Astrocyte of the hippocampus (primary cell): ENCODE results near the gene NIBAN1.
"Not testable (repeated sequence)": the region's sequence is repeated elsewhere in the genome, so short reads cannot be mapped to it uniquely, and the experiment has no call there.

Experiments
- DNase-seq: peaks from one replicate; pipeline ENCODE4 v3.0.0; 2011; ENCODE audit warnings: low read depth, low spot score

NIBAN1 gene

DNA sequence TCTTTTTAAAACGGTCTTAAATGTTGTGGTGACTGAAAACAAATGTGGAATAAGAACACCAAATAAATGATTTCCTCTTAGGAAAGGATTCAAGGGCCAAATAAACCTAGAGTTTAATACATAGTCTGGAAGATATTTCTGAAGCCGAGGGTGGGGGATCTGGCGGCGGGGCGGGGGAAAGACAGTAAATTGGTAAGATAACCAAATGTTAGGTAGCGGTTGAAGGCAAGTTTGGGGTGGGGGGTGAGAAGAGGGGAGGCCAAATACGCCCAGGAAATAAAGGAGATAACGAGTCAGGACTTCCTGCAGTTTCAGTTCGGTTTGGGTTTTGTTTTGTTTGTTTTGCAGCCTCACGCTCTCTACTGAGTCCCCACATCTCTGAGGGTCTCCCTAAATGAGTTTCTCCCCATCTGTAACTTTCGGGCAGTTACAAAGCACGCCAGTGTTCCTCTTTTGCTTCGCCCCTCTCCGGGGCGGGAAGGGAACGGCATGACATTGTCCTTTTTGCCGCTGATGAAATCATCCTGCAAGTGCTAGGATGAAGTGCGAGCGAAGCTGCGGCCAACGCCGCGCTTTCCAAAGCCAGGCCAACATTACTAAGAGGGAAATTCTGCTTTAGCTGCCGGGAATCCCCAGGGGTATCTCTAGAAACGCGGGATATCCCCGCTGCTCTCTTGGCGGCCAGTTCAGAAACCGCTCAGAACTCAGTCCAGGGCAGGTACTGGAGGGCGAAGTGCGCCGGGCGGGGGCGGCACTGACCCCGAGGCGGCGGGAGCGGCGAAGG lies 844 bp downstream of the NIBAN1 start:
- DNase-seq, result peak; percentile 74

DNA sequence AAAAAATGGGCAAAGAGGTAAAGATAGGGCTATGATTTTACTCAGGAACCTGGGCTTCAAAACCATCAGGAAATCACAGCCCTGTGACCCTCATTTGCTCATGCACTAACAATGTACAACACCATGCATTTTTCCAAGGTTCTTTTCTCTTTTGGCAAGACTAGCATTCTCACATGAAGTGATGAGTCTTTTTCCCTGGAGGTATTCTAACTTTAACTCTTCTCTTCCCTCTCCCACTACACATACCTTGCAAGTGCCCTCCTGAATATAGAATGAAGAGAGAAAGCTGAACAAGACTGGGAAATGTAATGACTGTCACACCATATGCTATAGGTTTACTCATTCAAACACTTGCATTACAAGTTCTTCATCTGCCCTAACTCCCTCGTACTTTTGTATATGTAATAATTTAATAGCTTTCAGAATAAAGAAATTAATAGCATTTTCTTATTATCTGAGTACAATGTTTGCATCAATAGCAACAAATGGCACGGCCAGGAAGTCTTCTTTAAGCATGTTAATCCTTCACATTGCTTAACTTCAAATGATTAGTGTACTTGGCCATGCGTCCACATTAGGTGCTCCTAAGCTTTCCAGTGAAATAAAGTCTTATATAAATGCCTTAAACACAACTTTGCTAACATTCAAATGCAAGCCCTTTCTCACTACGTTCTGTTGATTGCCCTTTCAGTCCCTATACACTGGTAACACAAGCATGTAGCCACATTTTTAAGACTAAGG lies 1.8 kb downstream of the NIBAN1 start:
- peak; percentile 49 for DNase-seq

DNA sequence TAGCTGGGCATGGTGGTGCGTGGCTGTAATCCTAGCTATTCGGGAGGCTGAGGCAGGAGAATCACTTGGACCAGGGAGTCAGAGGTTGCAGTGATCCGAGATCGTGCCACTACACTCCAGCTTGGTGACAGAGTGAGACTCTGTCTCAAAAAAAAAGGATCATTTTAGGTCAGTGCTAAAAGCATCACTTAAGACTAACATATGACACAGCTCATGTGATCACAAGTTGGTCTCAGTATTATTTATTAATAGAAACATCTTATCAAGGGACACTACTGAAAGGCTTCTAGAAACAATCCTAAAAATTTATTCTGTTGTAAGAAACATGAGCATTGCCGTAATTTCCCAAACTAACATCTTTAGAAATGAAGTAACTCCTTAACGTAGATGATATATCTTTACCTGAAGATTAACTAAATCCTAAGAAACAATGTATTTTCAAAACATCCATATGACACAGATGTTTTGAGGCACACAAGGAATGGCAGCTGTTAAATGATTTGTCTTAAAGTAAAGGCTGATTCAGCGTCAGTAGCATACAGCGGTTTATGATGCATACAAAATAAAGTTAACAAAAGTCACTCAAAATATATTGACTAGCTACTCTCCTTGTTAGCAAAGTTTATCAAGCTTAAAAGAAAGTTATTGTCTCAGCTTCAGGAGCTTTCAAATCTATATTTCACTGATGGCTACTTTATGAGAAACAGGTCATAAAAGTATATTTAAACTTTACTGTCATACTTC lies 2.6 kb downstream of the NIBAN1 start:
- DNase-seq, result no peak

DNA sequence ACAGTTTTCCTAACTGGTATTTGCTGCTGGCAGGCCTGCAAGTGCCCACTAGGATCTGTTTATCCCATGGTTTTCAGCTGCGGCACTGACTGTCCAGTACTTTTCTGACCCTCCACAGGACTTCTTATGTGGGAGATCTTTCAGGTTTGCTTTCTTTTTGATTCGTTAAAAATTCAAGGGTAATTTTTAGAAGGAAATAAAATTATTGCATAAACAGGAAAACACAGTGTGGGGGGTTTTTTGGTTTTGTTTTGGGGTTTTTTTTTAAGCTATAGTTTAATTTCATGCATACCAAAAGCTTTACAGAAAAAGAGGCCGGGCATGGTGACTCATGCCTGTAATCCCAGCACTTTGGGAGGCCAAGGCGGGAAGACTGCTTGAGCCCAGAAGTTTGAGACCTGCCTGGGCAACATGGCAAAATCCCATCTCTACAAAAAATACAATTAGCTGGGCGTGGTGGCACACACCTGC lies 3.6 kb downstream of the NIBAN1 start:
- DNase-seq, result peak; percentile 48

DNA sequence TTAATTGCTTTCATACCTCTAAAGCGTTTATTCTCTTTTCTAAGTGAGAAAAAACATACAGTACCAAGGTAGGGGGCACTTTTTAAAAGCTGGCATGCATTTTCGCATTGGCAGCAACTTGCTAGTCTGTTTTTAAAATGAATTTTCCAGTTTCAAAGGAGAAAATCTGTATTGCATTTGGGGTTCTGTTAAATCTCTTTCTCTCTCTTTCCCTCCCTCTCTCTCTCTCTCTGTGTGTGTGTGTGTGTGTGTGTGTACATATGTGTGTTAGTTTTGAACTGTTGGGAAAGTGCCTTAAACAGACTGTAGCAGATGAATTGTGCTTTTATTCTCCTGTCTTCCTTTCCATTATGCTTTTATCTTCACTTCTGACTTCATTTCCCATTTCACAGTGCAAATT lies 7.3 kb downstream of the NIBAN1 start:
- DNase-seq, result no peak

DNA sequence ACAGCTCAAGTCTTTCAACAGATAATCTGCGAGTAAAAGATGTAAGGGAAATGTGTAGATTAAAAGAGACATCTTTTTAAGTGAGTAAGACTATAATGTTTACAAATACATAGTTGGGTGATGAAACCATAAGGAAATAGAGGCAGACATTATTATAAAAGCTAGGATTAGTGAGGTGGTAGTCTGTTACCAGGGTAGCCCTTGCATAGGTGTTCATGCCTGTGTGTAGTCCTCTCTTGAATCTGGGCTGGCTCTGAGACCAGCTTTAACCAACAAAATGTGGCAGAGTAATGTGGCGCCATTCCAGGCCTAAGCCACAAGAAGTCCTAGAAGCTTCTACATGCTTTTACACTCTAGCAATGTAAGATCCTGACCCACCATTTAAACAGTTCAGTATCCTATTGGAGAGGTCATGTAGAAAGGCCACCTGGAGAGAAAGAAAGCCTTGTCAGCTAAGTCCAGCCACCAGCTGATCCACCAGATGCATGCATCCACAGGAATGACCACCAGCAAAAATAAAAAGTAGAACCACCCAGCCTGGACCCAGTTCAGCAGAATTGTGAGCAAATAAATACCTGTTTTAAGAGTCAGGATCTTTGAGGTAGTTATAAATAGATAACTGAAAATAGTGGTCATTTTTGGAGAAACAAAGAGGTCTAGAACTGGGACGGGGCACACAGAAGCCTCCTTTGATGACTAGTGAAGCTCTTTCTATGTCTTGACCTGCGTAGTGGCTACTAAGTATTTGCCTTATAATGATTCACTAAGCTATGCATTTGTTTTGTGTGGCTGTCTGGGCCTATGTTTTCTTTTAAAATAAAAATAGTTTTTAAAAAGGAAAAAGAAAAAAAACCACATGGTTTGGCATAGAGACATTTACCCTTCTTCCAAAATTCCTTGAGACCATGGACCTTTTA lies 8.1 kb downstream of the NIBAN1 start:
- peak; percentile 82 for DNase-seq

DNA sequence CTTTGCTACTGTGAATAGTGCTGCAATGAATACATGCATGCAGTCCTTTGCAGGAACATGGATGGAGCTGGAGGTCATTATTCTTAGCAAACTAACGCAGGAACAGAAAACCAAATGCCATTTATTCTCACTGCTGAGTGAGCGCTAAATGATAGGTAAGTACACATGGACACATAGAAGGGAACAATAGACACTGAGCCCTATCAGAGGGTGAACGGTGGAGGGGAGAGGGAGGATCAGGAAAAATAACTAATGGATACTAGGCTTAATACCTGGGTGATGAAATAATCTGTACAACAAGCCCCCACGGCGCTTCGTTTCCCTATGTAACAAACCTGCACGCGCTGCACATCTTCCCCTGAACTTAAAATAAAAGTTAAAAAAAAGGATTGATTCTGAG lies 8.9 kb downstream of the NIBAN1 start:
- DNase-seq, result no peak

DNA sequence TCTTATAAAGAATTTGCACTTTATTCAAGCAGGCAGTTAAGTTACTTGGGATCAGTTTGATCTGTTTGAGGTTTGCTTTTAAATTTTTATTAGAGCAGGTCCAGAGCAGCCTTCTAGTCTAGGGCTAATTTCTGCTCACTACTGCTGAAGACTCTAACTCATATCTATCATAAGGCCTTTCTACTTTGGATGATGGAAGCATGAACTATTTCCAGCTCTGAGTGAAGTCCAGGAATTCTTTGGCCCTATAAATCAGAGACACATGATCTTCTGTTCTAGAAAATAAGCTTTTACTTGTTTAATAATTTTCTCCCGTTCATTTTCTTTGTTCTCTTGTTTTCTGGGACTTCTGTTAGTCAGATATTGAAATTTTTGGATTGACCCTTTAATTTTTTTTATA lies 14.7 kb downstream of the NIBAN1 start:
- DNase-seq, result no peak

DNA sequence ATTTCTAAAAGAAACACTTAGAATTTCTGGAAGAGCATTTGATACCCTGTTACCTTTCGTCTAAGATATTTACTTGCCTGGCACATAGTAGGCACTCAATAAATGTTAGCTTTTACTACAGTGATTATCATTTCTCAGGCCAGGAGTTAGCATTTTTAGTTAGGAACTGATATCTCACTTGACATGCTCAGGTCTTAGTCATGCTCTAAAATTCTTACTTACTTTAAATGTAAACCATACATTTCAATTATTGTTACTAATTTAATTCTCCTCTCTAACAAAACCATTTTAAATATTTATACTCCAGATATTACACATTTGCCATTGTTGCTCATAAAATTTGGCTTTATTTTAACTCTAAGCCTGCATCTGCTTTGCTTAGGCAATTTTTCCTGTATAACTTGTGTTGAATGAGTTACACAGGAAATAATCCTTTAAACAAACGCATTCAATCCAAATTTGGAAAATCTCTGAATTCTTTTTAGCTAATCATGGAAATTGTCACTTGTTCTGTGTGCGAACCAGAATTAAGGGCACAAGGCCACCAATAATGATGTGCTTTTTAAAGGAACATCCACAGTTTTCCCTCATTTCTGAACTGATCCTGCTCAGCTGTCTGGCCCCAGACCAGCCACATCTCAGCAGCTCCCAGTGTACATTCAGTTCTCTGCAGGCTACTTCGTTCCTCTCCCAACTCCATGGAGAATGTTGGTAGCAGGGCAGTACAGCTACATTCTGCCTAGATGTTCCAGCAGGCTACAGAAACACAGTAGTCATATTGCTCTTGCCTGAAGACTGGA lies 15.6 kb downstream of the NIBAN1 start:
- DNase-seq, result no peak

DNA sequence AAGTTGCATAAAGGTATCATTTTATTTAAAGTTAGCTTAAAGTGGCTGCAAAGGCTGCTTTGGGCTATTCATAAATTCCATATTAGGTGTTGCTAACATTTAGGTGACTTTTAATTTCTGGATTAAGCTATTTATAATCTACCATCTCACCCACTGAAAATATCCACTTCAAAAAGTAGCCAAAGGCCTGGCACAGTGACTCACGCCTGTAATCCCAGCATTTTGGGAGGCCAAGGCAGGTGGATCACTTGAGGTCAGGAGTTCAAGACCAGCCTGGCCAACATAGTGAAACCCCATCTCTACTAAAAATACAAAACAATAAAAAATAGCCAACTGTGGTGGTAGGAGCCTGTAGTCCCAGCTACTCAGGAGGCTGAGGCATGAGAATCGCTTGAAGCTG lies 16.4 kb downstream of the NIBAN1 start:
- DNase-seq, result not testable (repeated sequence)

DNA sequence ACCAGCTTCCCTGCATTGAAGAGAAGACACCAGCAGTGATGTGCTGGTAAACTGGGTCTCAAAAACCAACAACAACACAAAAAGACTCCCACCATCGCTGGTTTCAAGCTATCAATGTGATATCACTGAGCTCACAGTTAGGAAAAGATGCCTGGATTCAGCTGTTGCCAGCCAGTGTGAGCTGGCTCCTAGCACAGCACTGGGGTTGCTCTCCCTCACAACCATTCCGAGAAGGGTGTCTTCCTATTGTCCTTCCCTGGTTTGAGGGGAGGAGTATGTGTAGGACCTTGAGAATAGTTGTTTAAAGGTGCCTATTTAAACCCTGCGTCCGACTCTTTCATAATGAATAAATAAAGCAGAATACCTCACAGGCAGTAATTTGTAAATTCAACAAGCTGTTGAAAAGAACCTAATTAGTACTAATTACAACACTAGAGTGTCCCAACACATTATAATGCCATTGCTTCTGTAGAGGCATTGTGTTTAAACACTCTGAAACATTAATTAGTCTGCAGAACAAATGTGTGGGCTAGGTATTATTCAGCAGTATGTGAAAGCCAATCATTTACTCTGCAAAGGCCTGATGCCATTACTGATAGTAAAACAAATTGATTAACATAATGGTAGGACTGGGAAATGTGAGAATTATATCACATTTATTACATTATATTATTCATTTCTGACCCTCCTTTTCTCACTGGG lies 17.2 kb downstream of the NIBAN1 start:
- DNase-seq, result no peak

DNA sequence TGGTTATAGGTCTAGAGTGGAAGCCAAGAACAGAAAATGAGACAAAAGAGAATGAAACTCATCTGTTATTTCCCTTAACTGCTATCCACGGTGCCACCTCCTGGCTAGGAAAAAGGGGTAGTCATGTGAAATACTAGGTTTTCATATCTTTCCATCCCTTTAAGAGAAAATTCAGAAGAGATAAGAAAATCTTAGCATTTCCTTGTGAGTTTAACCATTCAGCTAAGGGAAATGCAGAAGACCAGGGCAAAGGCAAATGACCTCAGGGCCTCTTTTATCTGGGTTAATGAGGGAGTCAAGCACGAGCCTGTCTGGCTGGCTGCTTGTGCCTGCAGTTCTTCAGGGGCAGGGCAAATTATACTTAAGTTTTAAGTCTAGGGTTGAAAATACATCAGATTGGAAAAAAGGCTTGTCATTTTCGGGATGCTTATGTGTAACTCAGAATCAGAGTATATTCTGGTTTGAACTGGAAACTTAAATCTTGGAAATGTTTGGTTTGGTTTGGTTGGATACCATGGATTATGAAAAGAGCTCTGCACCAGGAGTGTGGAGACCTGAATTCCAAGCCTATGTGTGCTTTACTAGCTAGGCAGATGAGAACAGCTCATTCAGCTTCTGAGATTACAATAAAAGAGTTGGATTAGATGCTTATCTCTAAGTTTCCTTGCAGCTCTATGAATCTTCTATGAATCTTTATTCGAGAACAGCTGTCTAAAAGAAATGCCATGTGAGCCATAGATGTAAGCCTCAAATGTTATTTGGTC lies 19.9 kb downstream of the NIBAN1 start:
- DNase-seq, result peak; percentile 28

DNA sequence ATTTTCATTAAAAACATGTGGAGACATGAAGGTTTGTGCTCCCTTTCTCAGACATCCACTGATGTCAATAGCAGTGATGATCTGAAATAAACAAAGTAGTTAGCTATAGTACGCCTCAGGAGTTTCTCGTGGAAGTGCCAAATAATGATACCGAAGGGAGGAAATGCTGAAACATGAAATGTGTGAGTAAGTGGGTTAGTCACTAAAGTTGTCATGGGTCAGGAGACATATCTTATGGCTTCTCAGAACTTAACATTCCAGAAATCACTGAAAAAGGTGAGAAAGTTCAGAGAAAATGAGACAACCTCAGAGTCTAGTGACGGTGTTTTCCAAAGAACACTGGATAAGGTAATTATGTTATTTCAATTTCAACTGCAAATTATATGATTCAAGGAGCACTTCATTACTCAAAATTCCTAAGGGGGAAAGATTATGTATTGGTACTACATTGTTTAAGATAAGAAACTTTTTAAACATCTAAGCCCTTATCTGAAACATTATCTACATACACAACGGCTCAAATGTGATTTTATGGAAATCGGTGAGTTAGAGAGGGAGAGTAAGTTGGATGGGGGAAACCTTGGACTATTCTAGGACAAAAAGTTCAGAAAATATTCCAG lies 20.6 kb downstream of the NIBAN1 start:
- peak; percentile 60 for DNase-seq

DNA sequence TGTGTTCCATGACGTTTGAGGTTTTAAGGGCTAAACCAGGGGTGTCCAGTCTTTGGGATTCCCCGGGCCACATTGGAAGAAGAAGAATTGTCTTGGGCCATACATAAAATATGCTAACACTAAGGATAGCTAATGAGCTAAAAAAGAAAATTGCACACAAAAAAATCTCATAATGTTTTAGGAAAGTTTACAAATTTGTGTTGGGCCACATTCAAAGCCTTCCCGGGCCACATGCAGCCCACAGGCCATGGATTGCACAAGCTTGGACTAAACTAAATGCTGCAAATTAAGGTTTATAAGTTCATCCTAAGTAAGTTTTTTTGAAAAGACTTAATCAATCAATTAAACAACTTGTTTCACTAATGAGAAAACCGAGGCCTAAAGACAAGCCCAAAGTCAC lies 21.9 kb downstream of the NIBAN1 start:
- DNase-seq, result no peak

DNA sequence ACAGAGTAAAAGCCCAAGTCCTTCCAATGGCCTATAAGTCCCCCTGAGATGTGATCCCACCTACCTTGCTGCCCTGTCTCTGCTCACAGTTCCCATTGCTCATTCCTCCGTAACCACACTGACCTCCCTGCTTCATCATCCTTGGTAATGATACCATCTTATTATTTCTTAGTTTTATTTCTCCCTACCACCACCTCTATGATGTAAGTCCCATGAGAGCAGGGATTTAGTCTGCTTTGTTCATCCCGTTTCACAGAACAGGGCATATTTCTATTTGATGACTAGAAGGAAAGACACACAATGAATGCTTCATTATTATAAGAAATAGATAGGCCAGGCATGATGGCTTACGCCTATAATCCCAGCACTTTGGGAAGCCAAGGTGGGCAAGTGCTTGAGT lies 22.5 kb downstream of the NIBAN1 start:
- DNase-seq, result no peak

DNA sequence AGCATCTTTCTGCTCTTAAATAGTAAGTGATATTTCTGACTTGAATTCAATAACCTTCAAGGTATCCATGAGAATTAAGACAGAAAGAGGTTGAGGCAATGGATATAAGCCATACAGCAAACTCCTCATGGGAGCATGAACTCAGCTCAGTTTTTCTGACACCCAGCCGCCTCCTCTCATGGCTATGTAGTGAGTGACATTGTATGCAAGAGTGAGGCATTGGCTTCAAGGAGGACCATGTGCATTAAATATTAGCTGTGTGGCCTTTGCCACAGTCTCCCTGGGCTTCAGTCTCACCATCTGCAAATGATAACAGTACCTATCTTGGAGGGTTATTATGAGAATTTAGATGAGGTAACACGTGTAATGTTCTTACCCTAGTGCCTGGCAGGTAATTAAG lies 23.4 kb downstream of the NIBAN1 start:
- DNase-seq, result no peak

DNA sequence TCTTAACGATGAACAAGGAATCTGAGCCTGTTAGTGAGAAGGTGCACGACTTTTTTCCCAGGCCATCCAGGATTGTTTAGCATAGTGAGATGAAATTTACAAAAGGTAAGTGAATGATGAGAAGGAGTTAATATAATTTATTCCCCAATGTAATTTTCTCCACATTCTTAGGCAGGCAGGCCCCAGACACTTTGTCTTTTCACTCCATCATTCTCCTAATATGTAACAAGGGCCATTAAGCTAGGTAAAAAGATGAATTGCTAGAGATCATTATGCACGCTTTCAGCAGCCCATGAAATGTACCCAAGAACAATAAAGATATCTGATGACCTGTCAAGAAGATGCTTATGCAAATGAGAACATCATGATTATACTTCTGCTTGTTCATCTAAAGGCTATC lies 24.1 kb downstream of the NIBAN1 start:
- DNase-seq, result no peak

DNA sequence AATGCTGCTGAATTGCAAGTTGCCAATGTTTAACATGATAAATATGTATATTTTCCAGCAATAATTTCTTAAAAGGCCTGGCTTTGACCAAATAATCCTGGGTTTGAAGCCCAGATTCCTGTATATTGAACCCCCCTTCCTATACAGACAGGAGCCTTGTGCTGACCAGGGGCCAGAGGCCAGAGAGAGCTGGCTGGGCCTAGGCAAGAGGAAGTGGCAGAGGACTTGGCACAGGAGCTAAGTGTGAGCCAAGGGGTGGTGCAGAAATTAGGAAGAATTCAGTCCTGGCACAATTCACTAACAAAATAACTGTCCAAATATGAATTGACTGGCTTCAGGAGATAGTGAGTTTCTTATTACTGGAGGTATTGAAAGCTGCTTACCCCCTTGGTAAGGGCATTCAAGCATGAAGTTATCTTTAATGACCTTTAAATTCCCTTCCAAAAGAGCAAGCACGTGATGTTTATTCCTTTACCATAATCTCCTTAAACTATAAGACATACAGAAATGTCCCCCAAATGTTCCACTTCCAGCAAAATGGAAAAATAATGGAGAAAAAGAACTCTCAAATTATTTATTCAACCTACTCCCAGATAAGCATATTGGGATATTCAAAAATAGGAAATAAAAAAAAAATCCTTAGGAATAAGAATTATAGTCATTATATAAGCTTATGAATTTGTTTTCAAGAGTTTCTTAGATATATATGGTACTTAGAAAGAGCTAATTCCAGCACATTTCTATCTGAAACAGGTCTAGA lies 26.6 kb downstream of the NIBAN1 start:
- no peak for DNase-seq
